Suprapubic skin (tissue), 4 donors: ENCODE results near the gene RNF150. TPM values are rescaled to one million over a fixed set of nuclear protein-coding genes. Genes with fewer than 3 reads are reported as not detected.

Experiments used
- DNase-seq, 2 donors: peaks; one replicate each; pipeline ENCODE4 v3.0.0-alpha.2; 2019; ENCODE audit warnings: low spot score in 2 of 2
- H3K27ac ChIP-seq: fragments of 200-600 bp; sonication (generic); one replicate; pipeline ENCODE4 v1.5.1; 2019
- H3K27me3 ChIP-seq: fragments of 200-600 bp; sonication (generic); one replicate; pipeline ENCODE4 v1.5.1; 2019
- H3K36me3 ChIP-seq: fragments of 200-600 bp; sonication (generic); one replicate; pipeline ENCODE4 v1.5.1; 2019
- H3K4me1 ChIP-seq: fragments of 200-600 bp; sonication (generic); one replicate; pipeline ENCODE4 v1.5.1; 2019
- H3K4me3 ChIP-seq: fragments of 200-600 bp; sonication (generic); one replicate; pipeline ENCODE4 v1.5.1; 2019; ENCODE audit warnings: mild to moderate bottlenecking
- H3K9me3 ChIP-seq: fragments of 200-600 bp; sonication (generic); one replicate; pipeline ENCODE4 v1.5.1; 2019
- EP300 ChIP-seq: sonication (generic); formaldehyde crosslinking; IDR thresholded peaks from one replicate; pipeline ENCODE4 v1.6.1; 2017; ENCODE audit warnings: antibody characterized with exemption
- POLR2A ChIP-seq, 2 donors: fragments of 450-650 bp; IDR thresholded peaks; one replicate each; pipeline ENCODE4 v1.6.1; 2017; ENCODE audit warnings: antibody characterized with exemption in 2 of 2, mild to moderate bottlenecking in 2 of 2, moderate library complexity in 2 of 2
- POLR2AphosphoS5 ChIP-seq, 3 donors: sonication (generic); formaldehyde crosslinking; IDR thresholded peaks; one replicate each; pipeline ENCODE4 v1.6.1; 2017; ENCODE audit warnings: antibody characterized with exemption in 3 of 3
- WGBS: methylation state at CpG from one replicate; pipeline ENCODE4 v1.1.5; 2018; 5-methylcytosine and 5-hydroxymethylcytosine counted together
- total RNA-seq, 4 donors: library from RNA; depleted of rRNA; stranded (reverse); fragments of >200 nt; gene quantifications; one replicate each; pipeline ENCODE4 v1.1.0, GENCODE V29; 2016
- TF ChIP-seq, protein P1 (sequence below), 2 donors: fragments of 200-600 bp in 1 of 2; fragments of 450-650 bp in 1 of 2; sonication (generic) in 1 of 2; IDR thresholded peaks; one replicate each; pipeline ENCODE4 v1.5.1; 2016 to 2019; ENCODE audit warnings: antibody characterized with exemption in 2 of 2, mild to moderate bottlenecking in 1 of 2, moderate library complexity in 1 of 2

RNF150 gene
- 1 to 10 TPM in 3 of 4 donors, under 1 TPM in 1; 0.83 to 4.0 (median 2.6) TPM for total RNA-seq

DNA sequence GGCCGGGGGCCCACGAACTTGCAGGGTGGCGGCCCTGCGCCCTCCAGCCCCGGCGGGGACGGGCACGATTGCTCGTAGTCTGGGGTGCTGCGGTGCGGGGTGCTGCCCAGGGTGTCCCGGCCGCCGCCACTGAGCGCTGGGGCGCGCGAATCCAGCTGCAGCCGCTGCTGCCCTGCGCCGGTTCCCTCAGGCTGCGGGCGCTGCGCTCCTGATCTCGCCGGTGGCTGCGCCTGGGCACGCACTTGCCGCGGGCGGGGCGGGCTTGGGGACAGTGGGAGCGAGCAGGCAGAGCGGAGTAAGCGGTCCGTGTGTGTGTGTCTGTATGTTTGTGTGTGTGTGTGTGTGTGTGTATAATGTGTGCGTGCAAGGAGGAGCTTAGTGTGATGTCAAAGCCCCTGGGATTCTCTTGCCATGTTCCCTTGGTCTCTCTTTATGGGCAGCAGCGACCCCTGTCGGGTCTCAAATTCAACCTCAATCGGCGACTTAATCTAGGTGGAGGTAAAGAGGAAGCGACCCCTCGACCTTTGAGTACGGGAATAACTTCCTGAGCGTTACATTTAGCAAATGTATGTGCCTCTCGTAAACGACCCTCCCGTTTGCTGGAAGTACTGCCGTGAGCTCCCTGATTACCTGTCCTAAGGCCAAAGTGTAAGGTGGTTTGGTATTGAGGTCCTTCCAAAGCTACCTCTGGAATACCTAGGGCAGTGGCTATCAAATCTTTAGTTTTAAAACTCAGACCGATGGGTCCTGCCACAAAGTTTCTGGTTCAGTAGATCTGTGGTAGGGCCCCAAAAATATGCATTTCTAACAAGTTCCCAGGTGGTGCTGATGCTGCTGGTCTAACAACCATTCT is at the start of gene RNF150:
TSS of gene RNF150 (minus strand) at position 324 of the 853 bp plus-strand sequence.
- peak; percentile 64 to 82 for DNase-seq
- WGBS: 4% methylated on average over 25 of the region's 50 CpGs
- Histone ChIP-seq H3K4me1 (peaks cover 25% of the 10 kb centered on the region), H3K36me3 (no peaks in the 10 kb centered on the region), H3K27me3 (peaks cover 24% of the 10 kb centered on the region), H3K27ac (no peak within 1 kb of the TSS), H3K4me3 (peak within 1 kb of the TSS; percentile 87), H3K9me3 (no peaks in the 10 kb centered on the region)
- TF ChIP-seq, protein P1, sequence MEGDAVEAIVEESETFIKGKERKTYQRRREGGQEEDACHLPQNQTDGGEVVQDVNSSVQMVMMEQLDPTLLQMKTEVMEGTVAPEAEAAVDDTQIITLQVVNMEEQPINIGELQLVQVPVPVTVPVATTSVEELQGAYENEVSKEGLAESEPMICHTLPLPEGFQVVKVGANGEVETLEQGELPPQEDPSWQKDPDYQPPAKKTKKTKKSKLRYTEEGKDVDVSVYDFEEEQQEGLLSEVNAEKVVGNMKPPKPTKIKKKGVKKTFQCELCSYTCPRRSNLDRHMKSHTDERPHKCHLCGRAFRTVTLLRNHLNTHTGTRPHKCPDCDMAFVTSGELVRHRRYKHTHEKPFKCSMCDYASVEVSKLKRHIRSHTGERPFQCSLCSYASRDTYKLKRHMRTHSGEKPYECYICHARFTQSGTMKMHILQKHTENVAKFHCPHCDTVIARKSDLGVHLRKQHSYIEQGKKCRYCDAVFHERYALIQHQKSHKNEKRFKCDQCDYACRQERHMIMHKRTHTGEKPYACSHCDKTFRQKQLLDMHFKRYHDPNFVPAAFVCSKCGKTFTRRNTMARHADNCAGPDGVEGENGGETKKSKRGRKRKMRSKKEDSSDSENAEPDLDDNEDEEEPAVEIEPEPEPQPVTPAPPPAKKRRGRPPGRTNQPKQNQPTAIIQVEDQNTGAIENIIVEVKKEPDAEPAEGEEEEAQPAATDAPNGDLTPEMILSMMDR (IDR thresholded peaks at IDR 0.05): peak in 1 of 2 donors; percentile 34
- no peak for TF ChIP-seq EP300

DNA sequence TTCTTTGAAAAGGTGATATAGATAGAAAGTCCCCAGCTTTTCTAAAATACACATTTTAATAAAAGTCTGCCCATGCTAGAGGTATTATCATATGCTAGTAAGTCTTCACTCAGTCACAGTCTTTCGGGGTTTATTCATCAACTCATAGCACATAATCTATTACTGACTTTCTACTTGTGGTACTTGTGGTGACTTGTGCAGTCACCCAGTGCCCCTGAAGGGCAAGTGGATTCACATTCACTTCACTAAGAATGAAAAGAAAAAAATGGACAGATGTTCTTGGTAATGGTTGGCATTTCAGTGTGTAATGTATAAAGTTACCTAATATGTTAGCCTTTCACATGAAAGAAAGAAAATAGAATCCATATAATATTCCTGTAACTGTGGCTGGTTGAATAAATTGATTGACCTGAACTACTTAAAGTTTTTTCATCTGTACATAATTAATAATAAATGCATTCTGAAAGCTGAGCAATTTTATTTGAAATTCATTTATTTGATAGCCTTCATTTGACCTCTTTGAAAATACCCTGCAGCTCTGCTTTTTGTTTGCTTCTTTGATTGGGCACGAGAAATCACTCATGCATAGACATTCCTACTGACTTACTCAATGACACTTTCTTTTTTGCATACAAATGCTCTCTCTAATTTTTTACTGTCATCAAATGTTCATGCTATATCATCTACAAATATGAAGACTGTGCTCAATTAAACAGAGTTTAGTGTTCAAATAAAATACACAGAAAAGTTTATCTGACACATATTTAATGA is 47.9 kb upstream of the RNF150 start:
- Histone ChIP-seq H3K4me3 (no peak overlapping the region), H3K27me3 (peaks cover 4% of the 10 kb centered on the region), H3K9me3 (no peaks in the 10 kb centered on the region), H3K27ac (no peak overlapping the region), H3K4me1 (no peaks in the 10 kb centered on the region), H3K36me3 (no peaks in the 10 kb centered on the region)
- WGBS: 63% methylated on average over 2 of the region's 2 CpGs
- TF ChIP-seq, protein P1 (IDR thresholded peaks at IDR 0.05): no peak
- TF ChIP-seq EP300 (no peak), POLR2A (IDR thresholded peaks at IDR 0.05) (no peak), POLR2AphosphoS5 (IDR thresholded peaks at IDR 0.05) (no peak)
- DNase-seq: no peak

DNA sequence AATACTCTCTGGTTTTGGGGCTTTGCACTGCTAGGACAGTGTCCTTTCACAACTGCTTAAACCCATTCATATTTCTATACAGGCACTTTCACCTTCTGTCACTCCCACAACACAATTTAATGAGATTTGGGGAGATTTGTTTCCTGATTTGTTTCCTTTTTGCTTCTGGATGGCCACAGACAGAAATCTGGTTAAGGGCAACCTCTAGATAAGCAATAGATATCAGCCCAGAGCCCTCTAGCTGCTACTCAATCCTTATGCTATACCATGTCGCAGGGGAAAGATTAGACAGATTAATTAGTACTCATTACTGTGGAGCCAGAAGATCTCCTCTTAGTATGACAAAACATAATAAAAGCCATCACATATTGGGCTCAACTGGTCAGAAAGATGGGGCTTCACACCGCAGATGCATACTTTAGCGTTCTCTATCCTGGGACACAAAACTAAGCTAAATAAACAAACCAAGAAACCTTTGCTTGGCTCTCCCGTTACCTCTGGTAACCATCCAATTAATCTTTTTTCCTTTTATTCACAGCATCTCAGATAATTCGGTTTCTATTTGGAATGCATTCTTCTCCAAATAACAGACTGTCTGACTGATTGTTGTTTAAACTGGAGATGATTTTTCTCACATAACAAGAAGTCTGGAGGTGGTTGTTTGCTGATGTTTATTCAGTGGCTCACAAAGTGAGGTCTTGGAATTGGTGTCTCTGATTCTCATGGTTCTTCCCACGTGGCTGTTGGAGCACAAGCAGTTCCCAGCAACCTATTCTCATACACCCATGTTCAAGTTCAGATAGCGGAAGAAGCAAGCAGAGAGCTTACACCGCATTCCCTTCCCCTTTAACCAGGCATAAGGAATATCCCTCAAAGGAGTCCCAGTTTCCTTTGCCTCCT is 46.5 kb upstream of the RNF150 start:
- 63% methylated on average over 8 of the region's 8 CpGs for WGBS
- Histone ChIP-seq H3K4me3 (no peak overlapping the region), H3K9me3 (no peaks in the 10 kb centered on the region), H3K36me3 (no peaks in the 10 kb centered on the region), H3K4me1 (no peaks in the 10 kb centered on the region), H3K27me3 (peaks cover 4% of the 10 kb centered on the region), H3K27ac (no peak overlapping the region)
- DNase-seq: no peak
- TF ChIP-seq POLR2A (IDR thresholded peaks at IDR 0.05) (no peak), EP300 (no peak), POLR2AphosphoS5 (IDR thresholded peaks at IDR 0.05) (no peak)
- TF ChIP-seq, protein P1 (IDR thresholded peaks at IDR 0.05): no peak

DNA sequence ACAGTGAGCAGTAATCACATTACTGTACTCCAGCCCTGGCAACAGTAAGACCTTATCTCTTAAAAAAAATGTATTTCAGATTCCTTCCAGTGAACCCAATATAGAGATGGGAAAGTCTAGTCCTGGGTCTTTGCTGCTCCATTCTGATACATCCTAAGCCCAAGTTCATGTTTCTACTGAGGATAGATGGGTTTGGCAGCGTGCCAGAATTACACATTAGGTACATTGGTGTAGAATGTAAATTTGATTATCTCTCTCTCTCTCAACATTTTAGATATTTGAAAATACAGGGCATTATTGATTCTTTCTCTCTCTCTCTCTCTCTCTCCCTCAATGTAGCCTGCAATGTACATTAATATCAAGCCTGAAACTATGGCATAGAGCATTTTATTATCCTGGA is 43.9 kb upstream of the RNF150 start:
- H3K9me3 ChIP-seq: no peaks in the 10 kb centered on the region
- no peak for DNase-seq
- no peaks in the 10 kb centered on the region for H3K4me1 ChIP-seq
- H3K27ac ChIP-seq: no peak overlapping the region
- H3K4me3 ChIP-seq: no peak overlapping the region
- H3K36me3 ChIP-seq: no peaks in the 10 kb centered on the region
- WGBS: 14% methylated on average over 1 of the region's 1 CpG
- TF ChIP-seq, protein P1 (IDR thresholded peaks at IDR 0.05): no peak
- TF ChIP-seq EP300 (no peak), POLR2A (IDR thresholded peaks at IDR 0.05) (no peak), POLR2AphosphoS5 (IDR thresholded peaks at IDR 0.05) (no peak)
- peaks cover 4% of the 10 kb centered on the region for H3K27me3 ChIP-seq
